Measurements from ENCODE around the gene FARS2. TPM values are rescaled to one million over a fixed set of nuclear protein-coding genes. Genes with fewer than 3 reads are reported as not detected.

FARS2 gene
- total RNA-seq, 1 donor from 2014 or later = 23.3 TPM

DNA sequence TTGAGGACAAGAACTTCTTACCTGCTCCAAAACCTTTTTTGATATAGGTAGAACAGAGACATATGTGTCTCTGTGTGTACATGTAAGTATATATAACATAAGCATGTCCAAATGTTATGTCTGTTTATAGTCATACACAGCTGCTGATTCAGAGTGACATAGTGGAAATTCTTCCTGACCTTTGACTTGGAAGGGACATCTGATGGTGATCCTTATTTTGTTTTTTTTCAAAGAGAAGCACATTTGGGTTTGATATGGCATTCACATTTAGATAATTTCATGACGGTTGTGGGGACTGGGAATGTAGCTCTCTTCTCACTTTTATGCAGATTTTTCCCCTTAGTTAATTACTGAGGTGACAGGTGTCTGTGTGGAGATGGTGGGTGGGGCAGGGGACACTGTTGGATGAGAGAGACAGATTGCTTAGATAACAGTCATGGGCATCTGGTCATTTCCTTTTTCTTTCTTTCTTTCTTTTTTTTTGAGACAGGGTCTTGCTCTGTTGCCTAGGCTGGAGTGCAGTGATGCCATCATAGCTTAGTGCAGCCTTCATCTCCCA lies 39.0 kb downstream of the FARS2 start:
- no peaks in the 10 kb centered on the region for H3K4me1 Mint-ChIP-seq
- H3K4me3 Mint-ChIP-seq = no peak overlapping the region
- no peak overlapping the region for H3K27ac Mint-ChIP-seq (ENCODE audit: unreplicated experiment)
- H3K36me3 Mint-ChIP-seq (ENCODE audit: low read depth) = no peaks in the 10 kb centered on the region
- TF ChIP-seq, protein P1, sequence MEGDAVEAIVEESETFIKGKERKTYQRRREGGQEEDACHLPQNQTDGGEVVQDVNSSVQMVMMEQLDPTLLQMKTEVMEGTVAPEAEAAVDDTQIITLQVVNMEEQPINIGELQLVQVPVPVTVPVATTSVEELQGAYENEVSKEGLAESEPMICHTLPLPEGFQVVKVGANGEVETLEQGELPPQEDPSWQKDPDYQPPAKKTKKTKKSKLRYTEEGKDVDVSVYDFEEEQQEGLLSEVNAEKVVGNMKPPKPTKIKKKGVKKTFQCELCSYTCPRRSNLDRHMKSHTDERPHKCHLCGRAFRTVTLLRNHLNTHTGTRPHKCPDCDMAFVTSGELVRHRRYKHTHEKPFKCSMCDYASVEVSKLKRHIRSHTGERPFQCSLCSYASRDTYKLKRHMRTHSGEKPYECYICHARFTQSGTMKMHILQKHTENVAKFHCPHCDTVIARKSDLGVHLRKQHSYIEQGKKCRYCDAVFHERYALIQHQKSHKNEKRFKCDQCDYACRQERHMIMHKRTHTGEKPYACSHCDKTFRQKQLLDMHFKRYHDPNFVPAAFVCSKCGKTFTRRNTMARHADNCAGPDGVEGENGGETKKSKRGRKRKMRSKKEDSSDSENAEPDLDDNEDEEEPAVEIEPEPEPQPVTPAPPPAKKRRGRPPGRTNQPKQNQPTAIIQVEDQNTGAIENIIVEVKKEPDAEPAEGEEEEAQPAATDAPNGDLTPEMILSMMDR (conservative IDR thresholded peaks at IDR 0.05) = no peak
- no peaks in the 10 kb centered on the region for H3K9me3 Mint-ChIP-seq
- no peak for DNase-seq (ENCODE audit: low read depth, low spot score)
- no peaks in the 10 kb centered on the region for H3K27me3 Mint-ChIP-seq (ENCODE audit: low read depth)

DNA sequence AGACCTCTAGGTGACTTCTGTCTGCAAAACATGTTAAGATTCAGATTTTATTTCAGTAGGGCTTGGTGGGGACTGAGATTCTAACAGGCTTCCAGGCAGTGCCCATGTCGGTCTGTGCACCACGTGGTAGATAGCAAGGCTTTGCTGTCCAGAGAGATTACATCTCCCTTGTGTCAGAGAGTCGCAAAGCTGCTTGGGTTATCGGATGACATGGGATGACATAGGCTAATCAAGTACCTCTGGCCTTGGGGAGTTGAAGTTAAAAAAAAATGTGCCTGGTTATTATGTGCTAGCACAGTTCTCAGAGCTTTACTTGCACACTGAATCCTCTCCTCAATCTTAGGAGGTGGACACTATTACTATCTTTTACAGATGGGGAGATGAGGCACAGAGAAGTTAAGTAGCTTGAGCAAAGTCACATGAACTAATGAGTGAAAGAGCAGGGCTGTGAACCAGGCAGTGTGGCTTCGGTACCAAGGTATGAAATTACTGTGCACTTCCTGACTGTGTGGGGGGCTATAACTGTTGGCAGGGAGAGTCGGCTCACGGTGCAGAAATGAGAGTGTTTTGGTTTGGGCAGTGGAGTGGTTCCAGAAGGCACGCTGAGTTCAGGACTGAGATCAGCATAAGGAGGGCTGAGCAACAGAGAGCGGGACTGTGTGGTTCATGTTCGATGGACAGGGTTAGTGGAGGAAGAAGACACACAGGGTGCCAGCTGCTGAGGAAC lies 41.1 kb downstream of the FARS2 start:
- Mint-ChIP-seq H3K27me3 (ENCODE audit: low read depth) (no peaks in the 10 kb centered on the region), H3K4me3 (no peak overlapping the region), H3K27ac (ENCODE audit: unreplicated experiment) (no peak overlapping the region), H3K9me3 (no peaks in the 10 kb centered on the region), H3K36me3 (ENCODE audit: low read depth) (no peaks in the 10 kb centered on the region), H3K4me1 (peaks cover 5% of the 10 kb centered on the region)
- no peak for DNase-seq (ENCODE audit: low read depth, low spot score)
- TF ChIP-seq, protein P1 (conservative IDR thresholded peaks at IDR 0.05) = no peak

DNA sequence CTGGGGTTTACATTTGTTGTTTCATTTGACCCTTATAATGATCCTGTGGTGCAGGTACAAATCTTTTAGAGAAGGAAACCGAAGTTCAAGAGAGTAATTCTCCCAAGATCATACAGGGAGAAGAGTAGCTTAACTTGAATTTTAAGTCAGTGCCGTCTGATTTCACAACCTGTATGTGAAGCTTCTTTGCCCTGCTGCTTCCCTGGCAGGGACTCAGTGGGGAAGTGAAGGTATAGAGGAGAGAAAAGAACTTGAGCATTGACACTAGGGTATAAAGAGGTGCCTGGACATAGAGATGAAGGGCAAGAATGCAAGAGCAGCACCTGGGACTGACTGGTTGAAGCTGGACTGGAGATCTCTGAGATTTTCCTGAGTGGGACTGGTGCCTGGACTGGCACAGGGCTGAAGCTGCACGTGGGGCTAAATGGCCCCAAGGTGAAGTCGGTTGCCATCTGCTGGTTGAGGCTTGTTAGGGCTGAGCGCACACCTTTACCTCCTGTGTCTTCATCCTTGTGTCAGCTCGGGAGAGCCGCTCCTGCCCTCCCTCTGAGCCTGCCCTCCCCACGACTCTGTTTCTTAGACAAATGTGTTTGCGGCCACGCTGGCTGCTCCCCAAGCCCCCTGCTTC lies 41.8 kb downstream of the FARS2 start:
- Mint-ChIP-seq H3K36me3 (ENCODE audit: low read depth) (no peaks in the 10 kb centered on the region), H3K9me3 (no peaks in the 10 kb centered on the region), H3K27me3 (ENCODE audit: low read depth) (no peaks in the 10 kb centered on the region), H3K4me3 (no peak overlapping the region), H3K27ac (ENCODE audit: unreplicated experiment) (no peak overlapping the region), H3K4me1 (peaks cover 5% of the 10 kb centered on the region)
- TF ChIP-seq, protein P1 (conservative IDR thresholded peaks at IDR 0.05) = peak; percentile 59
- DNase-seq (ENCODE audit: low read depth, low spot score) = no peak

DNA sequence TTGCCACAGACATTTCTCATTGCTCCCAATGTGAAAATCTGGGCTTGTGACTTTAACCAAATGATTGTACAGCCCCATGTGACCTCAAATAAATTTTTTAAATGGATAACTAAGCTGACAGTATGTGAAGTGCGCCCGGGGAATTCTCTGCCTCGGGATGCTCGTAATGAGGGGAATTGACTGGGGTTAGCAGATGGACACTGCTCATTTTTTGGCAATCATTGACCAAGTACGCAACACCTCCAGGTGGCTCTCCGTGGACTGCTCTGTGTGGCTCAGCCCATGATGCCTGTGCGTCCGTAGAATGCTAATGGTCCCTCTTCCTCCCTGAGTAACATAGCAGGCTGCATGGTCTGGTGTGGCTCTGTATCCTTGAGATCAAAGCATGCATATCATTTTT lies 42.4 kb downstream of the FARS2 start:
- Mint-ChIP-seq H3K36me3 (ENCODE audit: low read depth) (no peaks in the 10 kb centered on the region), H3K27me3 (ENCODE audit: low read depth) (no peaks in the 10 kb centered on the region), H3K27ac (ENCODE audit: unreplicated experiment) (no peak overlapping the region), H3K4me1 (peaks cover 5% of the 10 kb centered on the region), H3K4me3 (no peak overlapping the region), H3K9me3 (no peaks in the 10 kb centered on the region)
- no peak for DNase-seq (ENCODE audit: low read depth, low spot score)
- TF ChIP-seq, protein P1 (conservative IDR thresholded peaks at IDR 0.05) = no peak

DNA sequence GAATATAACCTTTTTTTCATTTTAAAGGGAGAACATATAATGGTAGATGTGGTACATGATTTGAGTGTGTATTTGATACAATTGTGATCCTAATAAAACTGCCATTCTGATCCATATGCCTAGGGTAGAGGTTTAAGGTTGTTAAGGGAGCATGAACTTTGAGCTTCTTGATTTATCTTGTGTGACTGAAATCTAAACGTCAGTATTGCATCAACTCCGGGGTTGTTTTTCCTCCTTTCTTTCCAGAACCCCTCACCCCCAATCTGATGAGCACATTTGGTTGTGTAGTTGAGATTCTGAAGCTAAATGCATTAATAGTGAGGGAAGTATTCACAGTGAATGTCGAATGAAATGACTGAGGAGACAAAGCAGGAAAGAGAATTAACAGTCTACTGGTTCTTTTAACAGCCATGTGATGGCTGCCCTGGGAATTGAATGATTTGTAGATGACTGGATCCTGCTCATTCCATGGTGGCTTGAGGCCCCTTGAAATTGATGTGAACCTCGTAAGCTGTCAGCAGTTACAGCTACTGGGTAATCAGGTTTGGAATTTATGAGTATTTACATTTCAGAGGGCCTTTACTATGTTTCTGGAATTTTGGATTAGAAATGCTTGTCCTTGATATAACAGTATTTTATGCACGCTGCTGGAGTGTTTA lies 44.8 kb downstream of the FARS2 start:
- Mint-ChIP-seq H3K27me3 (ENCODE audit: low read depth) (no peaks in the 10 kb centered on the region), H3K4me3 (no peak overlapping the region), H3K9me3 (no peaks in the 10 kb centered on the region)

More for the DNA sequence above, 44.8 kb downstream of the FARS2 start:
- Mint-ChIP-seq H3K36me3 (ENCODE audit: low read depth) (no peaks in the 10 kb centered on the region), H3K27ac (ENCODE audit: unreplicated experiment) (no peak overlapping the region), H3K4me1 (peaks cover 5% of the 10 kb centered on the region)
- DNase-seq (ENCODE audit: low read depth, low spot score) = no peak
- TF ChIP-seq, protein P1 (conservative IDR thresholded peaks at IDR 0.05) = no peak

All from neural crest cell (in vitro differentiated cells).